HL-60 (cell line): ENCODE data around the gene SHCBP1.

ENCODE experiments used
- DNase-seq, 2 experiments: peaks; one replicate each; pipeline ENCODE4 v3.0.0-alpha.2; 2010 to 2020; ENCODE audit warnings: low read depth in 1 of 2, low spot score in 1 of 2
- H3K27ac ChIP-seq: fragments of 250-450 bp; sonication (Bioruptor Pico); replicated peaks from 2 replicates; pipeline ENCODE4 v1.5.1; 2020; ENCODE audit warnings: mild to moderate bottlenecking, moderate library complexity
- H3K27me3 ChIP-seq: fragments of 250-450 bp; sonication (Bioruptor Pico); 2 replicates; pipeline ENCODE4 v1.5.1; 2021; ENCODE audit warnings: mild to moderate bottlenecking, moderate library complexity; ENCODE audit not compliant: insufficient read depth, poor library complexity, severe bottlenecking
- H3K4me3 ChIP-seq: replicated peaks from 2 replicates; pipeline ENCODE4 v1.5.1; 2011; ENCODE audit warnings: mild to moderate bottlenecking, control low read depth, low read length; ENCODE audit not compliant: insufficient read depth
- GABPA ChIP-seq: IDR thresholded peaks from 2 replicates; pipeline ENCODE4 v1.6.1; 2012; ENCODE audit warnings: low read depth
- POLR2AphosphoS5 ChIP-seq: IDR thresholded peaks from 2 replicates; pipeline ENCODE4 v1.6.1; 2012; ENCODE audit warnings: low read depth
- SPI1 ChIP-seq: IDR thresholded peaks from 2 replicates; pipeline ENCODE4 v1.6.1; 2012; ENCODE audit warnings: low read depth, mild to moderate bottlenecking, borderline replicate concordance
- TF ChIP-seq, protein P1 (sequence below): IDR thresholded peaks from one replicate; pipeline ENCODE4 v1.5.1; 2011; ENCODE audit warnings: low read length, control low read depth, inconsistent platforms; ENCODE audit not compliant: insufficient read depth
- TF ChIP-seq, protein P2 (sequence below): IDR thresholded peaks from 2 replicates; pipeline ENCODE4 v1.6.1; 2012; ENCODE audit warnings: low read depth; ENCODE audit not compliant: insufficient replicate concordance

SHCBP1 gene

DNA sequence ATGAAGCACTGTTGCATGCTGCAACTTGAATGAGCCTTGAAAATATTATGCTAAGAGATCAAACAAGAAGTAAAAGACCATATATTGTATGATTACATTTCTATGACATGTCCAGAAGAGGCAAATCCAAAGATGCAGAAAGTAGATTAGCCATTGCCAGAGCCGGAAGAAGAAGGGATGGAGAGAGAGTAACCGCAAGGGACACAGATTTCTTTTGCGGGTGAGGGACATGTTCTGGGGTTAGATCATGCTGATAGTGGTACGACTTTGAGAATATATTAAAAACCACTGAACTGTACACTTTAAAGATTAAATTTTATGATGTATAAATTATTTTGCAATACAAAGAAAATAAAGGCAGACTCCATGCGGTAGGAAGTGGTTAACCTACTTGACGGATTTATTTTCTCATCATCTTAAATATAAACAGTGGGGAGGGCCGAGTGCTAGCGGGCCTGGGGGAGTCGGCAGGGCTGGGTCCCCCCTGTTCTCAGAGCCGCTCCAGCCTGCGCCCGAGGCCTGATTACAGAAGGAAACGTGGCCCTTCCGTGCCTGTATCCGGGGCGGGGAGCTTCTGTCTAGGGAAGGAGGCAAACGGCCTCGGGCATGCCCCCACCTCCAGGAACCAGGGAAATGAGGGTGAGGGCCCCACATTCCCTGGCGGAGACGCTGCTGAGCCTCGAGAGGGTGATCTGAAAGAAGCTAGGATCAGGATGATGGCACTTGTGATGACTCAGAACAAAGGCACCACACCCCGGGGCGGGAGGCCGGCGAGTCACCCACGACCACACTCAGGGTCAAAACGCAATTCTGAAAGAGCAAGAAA is 48.0 kb downstream of the SHCBP1 start:
- Histone ChIP-seq H3K4me3 (no peak overlapping the region), H3K27ac (no peak overlapping the region), H3K27me3 (no peaks in the 10 kb centered on the region)
- no peak for DNase-seq
- TF ChIP-seq, protein P1, sequence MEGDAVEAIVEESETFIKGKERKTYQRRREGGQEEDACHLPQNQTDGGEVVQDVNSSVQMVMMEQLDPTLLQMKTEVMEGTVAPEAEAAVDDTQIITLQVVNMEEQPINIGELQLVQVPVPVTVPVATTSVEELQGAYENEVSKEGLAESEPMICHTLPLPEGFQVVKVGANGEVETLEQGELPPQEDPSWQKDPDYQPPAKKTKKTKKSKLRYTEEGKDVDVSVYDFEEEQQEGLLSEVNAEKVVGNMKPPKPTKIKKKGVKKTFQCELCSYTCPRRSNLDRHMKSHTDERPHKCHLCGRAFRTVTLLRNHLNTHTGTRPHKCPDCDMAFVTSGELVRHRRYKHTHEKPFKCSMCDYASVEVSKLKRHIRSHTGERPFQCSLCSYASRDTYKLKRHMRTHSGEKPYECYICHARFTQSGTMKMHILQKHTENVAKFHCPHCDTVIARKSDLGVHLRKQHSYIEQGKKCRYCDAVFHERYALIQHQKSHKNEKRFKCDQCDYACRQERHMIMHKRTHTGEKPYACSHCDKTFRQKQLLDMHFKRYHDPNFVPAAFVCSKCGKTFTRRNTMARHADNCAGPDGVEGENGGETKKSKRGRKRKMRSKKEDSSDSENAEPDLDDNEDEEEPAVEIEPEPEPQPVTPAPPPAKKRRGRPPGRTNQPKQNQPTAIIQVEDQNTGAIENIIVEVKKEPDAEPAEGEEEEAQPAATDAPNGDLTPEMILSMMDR, result no peak
- no peak for TF ChIP-seq POLR2AphosphoS5
- TF ChIP-seq, protein P2, sequence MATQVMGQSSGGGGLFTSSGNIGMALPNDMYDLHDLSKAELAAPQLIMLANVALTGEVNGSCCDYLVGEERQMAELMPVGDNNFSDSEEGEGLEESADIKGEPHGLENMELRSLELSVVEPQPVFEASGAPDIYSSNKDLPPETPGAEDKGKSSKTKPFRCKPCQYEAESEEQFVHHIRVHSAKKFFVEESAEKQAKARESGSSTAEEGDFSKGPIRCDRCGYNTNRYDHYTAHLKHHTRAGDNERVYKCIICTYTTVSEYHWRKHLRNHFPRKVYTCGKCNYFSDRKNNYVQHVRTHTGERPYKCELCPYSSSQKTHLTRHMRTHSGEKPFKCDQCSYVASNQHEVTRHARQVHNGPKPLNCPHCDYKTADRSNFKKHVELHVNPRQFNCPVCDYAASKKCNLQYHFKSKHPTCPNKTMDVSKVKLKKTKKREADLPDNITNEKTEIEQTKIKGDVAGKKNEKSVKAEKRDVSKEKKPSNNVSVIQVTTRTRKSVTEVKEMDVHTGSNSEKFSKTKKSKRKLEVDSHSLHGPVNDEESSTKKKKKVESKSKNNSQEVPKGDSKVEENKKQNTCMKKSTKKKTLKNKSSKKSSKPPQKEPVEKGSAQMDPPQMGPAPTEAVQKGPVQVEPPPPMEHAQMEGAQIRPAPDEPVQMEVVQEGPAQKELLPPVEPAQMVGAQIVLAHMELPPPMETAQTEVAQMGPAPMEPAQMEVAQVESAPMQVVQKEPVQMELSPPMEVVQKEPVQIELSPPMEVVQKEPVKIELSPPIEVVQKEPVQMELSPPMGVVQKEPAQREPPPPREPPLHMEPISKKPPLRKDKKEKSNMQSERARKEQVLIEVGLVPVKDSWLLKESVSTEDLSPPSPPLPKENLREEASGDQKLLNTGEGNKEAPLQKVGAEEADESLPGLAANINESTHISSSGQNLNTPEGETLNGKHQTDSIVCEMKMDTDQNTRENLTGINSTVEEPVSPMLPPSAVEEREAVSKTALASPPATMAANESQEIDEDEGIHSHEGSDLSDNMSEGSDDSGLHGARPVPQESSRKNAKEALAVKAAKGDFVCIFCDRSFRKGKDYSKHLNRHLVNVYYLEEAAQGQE, result no peak
- no peak for TF ChIP-seq SPI1
- TF ChIP-seq GABPA, result no peak

DNA sequence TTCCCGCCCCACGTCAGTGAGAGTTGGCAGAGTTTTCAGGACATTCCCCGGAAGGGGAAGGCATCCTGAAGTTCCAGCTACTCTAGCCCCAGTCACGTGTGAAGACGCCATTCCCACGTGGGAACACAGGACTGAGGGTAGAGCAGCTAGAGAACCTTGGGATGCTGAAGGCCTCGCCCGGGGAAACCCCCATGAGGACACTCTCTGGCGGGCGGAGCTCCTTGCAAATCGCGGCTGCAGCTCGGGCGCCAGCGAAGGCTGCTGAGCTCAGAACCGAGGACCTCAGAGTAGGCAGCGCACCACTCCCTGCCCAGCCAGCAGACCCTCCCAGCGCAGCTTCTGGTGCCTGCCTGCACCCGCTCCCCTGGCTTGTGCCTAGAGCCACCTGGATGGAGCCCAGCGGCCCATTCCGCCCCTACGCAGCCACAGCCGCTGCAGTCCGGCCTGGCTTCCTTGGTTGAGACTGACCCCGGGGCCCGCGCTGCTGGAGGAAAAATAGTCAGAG is 51.9 kb downstream of the SHCBP1 start:
- Histone ChIP-seq H3K4me3 (no peak overlapping the region), H3K27ac (no peak overlapping the region), H3K27me3 (peaks cover 5% of the 10 kb centered on the region)
- DNase-seq, result no peak
- TF ChIP-seq, protein P2, result no peak
- TF ChIP-seq POLR2AphosphoS5, result no peak
- TF ChIP-seq, protein P1, result no peak
- TF ChIP-seq GABPA, result no peak
- TF ChIP-seq SPI1, result no peak

DNA sequence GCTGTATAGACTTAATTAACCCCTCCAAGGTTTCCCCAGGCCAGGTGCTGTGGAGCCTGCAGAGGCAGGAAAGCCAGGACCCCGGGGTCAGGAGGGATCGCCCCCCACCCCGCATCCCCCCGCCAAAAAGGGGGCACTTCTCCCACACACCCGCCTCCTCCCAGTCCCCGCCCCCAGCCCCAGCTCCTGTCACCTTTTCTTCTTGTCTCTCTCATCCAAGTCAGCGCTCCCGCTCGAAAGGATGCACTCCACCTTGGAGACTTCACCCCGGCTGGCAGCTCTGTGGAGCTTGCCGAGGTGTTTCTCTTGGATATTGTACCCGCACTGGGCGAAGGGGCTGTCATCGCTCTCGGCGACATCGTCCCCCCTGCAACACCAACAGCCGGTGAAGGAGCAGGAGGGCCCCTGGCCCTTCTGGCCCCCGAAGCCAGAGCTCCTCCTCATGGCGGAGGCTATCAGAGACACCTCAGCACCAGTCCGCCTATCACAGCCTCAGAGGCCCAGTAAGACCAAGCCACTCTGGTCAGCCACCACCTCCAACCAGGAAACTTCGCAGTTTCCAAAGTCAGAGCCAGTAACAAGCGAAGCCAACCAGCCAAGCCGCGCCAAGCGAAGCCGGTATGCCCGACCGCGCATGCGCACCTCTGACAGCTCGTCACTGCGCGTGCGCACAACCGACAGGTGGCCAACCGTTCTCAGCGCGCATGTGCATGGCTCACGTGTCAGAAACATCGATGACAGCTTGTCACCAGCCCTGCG is 52.5 kb downstream of the SHCBP1 start:
- no peak overlapping the region for H3K27ac ChIP-seq
- no peak overlapping the region for H3K4me3 ChIP-seq
- TF ChIP-seq POLR2AphosphoS5 (no peak), SPI1 (no peak), GABPA (no peak)
- TF ChIP-seq, protein P2, result no peak
- TF ChIP-seq, protein P1, result no peak
- peaks cover 5% of the 10 kb centered on the region for H3K27me3 ChIP-seq
- DNase-seq, result no peak
